Measurements from ENCODE around the gene PHC1. TPM values are rescaled to one million over a fixed set of nuclear protein-coding genes. Genes with fewer than 3 reads are reported as not detected.

The PHC1 gene
- total RNA-seq, 4 donors from 2014 or later, result 22.7 to 52.0 (median 42.1) TPM

DNA sequence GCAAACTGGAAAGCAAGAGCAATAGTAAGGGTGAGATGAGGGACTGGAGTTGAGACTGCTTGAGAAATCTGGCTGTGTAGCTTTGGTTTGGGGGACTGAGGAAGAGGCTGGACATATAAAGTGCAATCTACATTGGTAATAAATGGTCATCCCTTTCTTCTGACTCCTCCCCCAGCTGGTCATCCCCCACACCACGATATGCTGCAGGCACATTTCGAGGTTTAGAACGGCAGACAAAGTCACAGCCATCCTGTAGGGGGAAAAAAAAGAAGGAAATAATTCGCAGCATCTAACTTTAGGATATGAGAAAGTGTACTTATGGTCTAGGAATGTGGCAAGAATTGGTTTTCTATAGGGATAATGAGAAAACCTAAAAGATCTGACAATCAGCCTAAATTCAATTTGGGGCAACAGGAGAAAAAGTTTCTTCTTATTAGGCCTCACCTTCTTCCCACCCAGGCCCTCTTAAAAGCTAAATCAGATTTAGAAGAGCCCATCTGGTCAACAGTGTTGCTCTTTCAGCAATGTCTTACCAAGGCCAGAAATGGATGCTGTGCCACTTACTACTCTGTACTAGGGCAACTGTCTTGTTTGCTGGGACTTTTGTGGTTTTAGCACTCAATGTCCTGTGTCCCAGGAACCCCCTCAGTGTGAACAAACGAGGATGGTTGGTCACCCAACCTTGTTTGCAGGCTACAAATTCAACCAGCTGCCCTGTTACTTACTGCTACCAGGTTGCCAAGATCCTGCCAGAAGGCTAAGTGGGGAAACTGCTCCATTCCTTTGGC, 27.6 kb downstream of the PHC1 start:
- Histone ChIP-seq H3K27me3 (no peaks in the 10 kb centered on the region), H3K4me3 (no peak overlapping the region), H3K9me3 (no peaks in the 10 kb centered on the region), H3K4me1 (peaks cover 0 to 3% (median 0%) of the 10 kb centered on the region in 3 donors), H3K27ac (no peak overlapping the region), H3K36me3 (peaks cover 12 to 77% of the 10 kb centered on the region in 2 donors)
- 70 to 74% methylated on average over 3 to 4 of the region's 5 CpGs for whole genome bisulfite sequencing, 2 donors (ENCODE audit: low coverage in 1 of 2)
- TF ChIP-seq POLR2AphosphoS5 (IDR thresholded peaks at IDR 0.05) (no peak), EP300 (IDR thresholded peaks at IDR 0.05) (no peak), POLR2A (IDR thresholded peaks at IDR 0.05) (no peak)
- TF ChIP-seq, protein P1, sequence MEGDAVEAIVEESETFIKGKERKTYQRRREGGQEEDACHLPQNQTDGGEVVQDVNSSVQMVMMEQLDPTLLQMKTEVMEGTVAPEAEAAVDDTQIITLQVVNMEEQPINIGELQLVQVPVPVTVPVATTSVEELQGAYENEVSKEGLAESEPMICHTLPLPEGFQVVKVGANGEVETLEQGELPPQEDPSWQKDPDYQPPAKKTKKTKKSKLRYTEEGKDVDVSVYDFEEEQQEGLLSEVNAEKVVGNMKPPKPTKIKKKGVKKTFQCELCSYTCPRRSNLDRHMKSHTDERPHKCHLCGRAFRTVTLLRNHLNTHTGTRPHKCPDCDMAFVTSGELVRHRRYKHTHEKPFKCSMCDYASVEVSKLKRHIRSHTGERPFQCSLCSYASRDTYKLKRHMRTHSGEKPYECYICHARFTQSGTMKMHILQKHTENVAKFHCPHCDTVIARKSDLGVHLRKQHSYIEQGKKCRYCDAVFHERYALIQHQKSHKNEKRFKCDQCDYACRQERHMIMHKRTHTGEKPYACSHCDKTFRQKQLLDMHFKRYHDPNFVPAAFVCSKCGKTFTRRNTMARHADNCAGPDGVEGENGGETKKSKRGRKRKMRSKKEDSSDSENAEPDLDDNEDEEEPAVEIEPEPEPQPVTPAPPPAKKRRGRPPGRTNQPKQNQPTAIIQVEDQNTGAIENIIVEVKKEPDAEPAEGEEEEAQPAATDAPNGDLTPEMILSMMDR (IDR thresholded peaks at IDR 0.05), result no peak
- no peak for ATAC-seq

DNA sequence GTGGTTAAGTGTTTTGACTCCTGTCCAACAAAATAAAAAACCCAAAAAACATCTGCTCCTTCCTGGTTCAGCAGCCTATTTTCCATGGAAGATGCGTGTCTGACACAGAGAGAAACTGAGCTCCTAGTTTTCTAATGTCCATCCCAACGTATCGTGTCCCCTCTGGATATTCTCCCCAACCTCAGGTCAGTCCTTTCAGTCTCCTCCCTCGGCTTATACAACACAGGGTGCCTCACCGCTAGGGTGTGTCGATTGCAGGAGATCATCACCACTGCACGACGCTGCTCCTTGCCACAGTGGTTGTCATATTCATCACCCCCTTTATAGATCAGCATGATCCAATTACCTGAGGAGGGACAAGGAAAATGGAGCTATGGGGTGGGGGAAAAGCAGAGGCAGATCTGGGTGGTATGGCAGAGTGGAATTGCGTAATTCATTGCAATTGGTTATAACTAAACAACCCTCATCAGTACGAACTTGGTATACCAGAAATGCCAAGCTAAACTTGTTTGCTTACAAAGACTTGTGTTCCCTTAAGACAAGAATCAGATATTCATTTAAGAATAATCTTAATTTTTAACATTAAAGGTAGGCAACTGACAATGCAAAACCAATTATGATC, 29.4 kb downstream of the PHC1 start:
- H3K9me3 ChIP-seq, result no peaks in the 10 kb centered on the region
- 88 to 93% methylated on average over 7 to 9 of the region's 10 CpGs for WGBS, 2 donors (ENCODE audit: low coverage in 1 of 2)
- no peak overlapping the region for H3K4me3 ChIP-seq
- ATAC-seq, result no peak
- no peaks in the 10 kb centered on the region for H3K27me3 ChIP-seq
- TF ChIP-seq, protein P1 (IDR thresholded peaks at IDR 0.05), result no peak
- TF ChIP-seq EP300 (IDR thresholded peaks at IDR 0.05) (no peak), POLR2AphosphoS5 (IDR thresholded peaks at IDR 0.05) (no peak)
- peaks cover 12 to 59% of the 10 kb centered on the region in 2 donors for H3K36me3 ChIP-seq
- peaks cover 0 to 21% (median 4%) of the 10 kb centered on the region in 3 donors for H3K4me1 ChIP-seq
- H3K27ac ChIP-seq, result no peak overlapping the region

DNA sequence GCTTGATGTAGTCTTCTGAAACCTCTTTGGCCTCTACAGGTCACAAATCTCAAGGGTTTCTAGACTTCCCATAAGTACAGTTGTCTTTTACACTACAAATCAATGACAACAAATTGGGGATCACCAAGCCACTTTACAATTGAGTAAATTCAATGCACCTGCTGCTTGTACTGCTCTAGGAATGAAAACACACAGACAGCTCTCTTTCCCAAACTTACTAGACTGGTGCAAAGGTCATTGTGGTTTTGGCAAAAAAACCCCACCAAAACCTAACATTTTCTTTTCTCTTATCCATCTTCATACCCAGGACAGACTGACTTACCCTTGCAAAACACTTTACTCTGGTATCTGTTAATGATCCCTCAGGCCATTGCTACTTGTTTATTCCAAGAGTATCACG, 32.4 kb downstream of the PHC1 start:
- WGBS, 2 donors (ENCODE audit: low coverage in 1 of 2), result 40 to 67% methylated on average over 1 of the region's 1 CpG

DNA sequence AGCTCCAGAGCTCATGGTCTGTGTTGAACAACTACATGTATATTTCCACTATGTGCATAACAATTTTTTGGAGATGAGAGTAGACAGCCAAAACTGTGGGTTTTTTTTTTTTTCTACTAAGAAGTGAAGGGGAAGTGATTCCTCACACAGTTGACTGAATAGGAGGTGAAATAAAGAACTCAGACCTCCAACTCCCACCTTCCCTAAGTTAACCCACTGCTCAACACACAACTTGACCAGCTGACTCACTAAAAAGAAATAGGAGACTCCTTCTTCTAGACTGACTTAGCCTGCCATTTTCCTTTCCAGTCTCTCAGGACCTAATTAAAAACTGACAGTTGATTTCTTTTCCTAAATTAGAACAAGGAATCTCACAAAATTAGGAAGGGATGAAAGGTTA, 33.4 kb downstream of the PHC1 start:
- H3K27ac ChIP-seq, result no peak overlapping the region
- no peak overlapping the region for H3K4me3 ChIP-seq
- ATAC-seq, result no peak
- TF ChIP-seq EP300 (IDR thresholded peaks at IDR 0.05) (no peak), POLR2AphosphoS5 (IDR thresholded peaks at IDR 0.05) (no peak), POLR2A (IDR thresholded peaks at IDR 0.05) (no peak)
- TF ChIP-seq, protein P1 (IDR thresholded peaks at IDR 0.05), result no peak
- H3K9me3 ChIP-seq, result no peaks in the 10 kb centered on the region
- H3K4me1 ChIP-seq, result peaks cover 0 to 40% (median 4%) of the 10 kb centered on the region in 3 donors
- H3K36me3 ChIP-seq, result peaks cover 6 to 36% of the 10 kb centered on the region in 2 donors
- no peaks in the 10 kb centered on the region for H3K27me3 ChIP-seq

More for the DNA sequence above, 32.4 kb downstream of the PHC1 start:
- no peaks in the 10 kb centered on the region for H3K9me3 ChIP-seq
- H3K4me3 ChIP-seq, result no peak overlapping the region
- TF ChIP-seq, protein P1 (IDR thresholded peaks at IDR 0.05), result no peak
- peaks cover 12 to 46% of the 10 kb centered on the region in 2 donors for H3K36me3 ChIP-seq
- H3K4me1 ChIP-seq, result peaks cover 0 to 38% (median 4%) of the 10 kb centered on the region in 3 donors
- H3K27ac ChIP-seq, result no peak overlapping the region
- ATAC-seq, result no peak
- H3K27me3 ChIP-seq, result no peaks in the 10 kb centered on the region
